SK-N-MC (cell line): ENCODE measurements around the gene NPLOC4.

ENCODE experiments used
- EZH2 ChIP-seq: fragments of 200-600 bp; sonication (generic); IDR thresholded peaks from one replicate; pipeline ENCODE4 v1.6.1; 2017; ENCODE audit warnings: antibody characterized with exemption
- POLR2AphosphoS5 ChIP-seq: IDR thresholded peaks from 2 replicates; pipeline ENCODE4 v1.6.1; 2012; ENCODE audit warnings: mild to moderate bottlenecking, low read depth, low read length, borderline replicate concordance

- TF ChIP-seq EZH2 (no peak), POLR2AphosphoS5 (no peak)
Observed at GRCh38 chr17:81514739-81515529, 122.0 kb downstream of the NPLOC4 start.
